Neural crest cell (in vitro differentiated cells): ENCODE results near the gene OTOG. TPM values are rescaled to one million over a fixed set of nuclear protein-coding genes. Genes with fewer than 3 reads are reported as not detected.

Experiments
- DNase-seq: peaks from one replicate; pipeline ENCODE4 v3.0.0; 2021; ENCODE audit warnings: low read depth, mixed read lengths, low spot score
- H3K27ac Mint-ChIP-seq: one replicate; pipeline ENCODE4 v1.8.0; 2021; ENCODE audit warnings: mild to moderate bottlenecking, mixed read lengths; ENCODE audit not compliant: unreplicated experiment
- H3K27me3 Mint-ChIP-seq: 2 replicates; pipeline ENCODE4 v1.8.0; 2021; ENCODE audit warnings: low read depth, mild to moderate bottlenecking, mixed read lengths
- H3K36me3 Mint-ChIP-seq: 2 replicates; pipeline ENCODE4 v1.8.0; 2021; ENCODE audit warnings: low read depth, mild to moderate bottlenecking, mixed read lengths
- H3K4me1 Mint-ChIP-seq: 2 replicates; pipeline ENCODE4 v1.8.0; 2021; ENCODE audit warnings: mixed read lengths
- H3K4me3 Mint-ChIP-seq: one replicate; pipeline ENCODE4 v1.8.0; 2021; ENCODE audit warnings: mild to moderate bottlenecking, mixed read lengths
- H3K9me3 Mint-ChIP-seq: 2 replicates; pipeline ENCODE4 v1.8.0; 2021; ENCODE audit warnings: mixed read lengths
- total RNA-seq: library from RNA; stranded (reverse); gene quantifications from 2 replicates; pipeline ENCODE4 v1.2.1, GENCODE V29; 2021
- TF ChIP-seq, protein P1 (sequence below): fragments of 200-600 bp; sonication (generic); conservative IDR thresholded peaks from 2 replicates; pipeline ENCODE4 v1.5.0; 2021; ENCODE audit warnings: antibody characterized with exemption, mild to moderate bottlenecking

OTOG gene
- total RNA-seq, 1 donor from 2014 or later = not detected

DNA sequence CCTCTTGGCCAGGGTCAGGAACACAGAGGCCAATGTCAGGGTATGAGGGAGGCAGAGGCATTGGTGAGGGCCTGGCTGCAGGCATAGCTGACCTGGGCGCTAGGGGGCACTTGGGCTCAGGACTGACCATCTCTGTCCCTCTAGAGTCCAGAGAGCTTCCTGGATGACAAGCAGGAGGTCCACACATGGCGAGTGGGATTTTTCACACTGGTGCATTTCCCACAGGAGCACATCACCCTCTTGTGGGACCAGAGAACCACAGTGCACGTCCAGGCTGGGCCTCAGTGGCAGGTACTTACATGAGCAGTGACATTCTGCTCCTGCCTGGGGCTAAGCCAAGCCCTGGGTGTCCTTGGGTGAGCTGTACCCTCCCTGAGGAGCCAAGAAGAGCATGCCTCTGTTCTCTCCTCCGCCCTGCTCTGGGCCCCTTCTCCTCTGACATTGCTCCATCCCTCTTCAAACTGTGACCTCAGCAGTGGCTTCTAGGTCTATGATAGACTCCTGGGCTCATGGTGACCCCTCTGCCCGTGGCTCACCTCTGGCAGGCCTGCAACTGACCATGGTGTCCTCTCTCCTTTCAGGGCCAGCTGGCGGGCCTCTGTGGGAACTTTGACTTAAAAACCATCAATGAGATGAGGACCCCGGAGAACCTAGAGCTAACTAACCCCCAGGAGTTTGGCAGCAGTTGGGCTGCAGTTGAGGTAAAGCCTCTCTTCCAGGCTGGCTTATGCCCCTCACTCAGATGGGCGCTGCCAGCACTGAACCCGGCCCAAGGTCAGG lies 46.6 kb downstream of the OTOG start:
- peaks cover 44% of the 10 kb centered on the region for H3K27me3 Mint-ChIP-seq
- TF ChIP-seq, protein P1, sequence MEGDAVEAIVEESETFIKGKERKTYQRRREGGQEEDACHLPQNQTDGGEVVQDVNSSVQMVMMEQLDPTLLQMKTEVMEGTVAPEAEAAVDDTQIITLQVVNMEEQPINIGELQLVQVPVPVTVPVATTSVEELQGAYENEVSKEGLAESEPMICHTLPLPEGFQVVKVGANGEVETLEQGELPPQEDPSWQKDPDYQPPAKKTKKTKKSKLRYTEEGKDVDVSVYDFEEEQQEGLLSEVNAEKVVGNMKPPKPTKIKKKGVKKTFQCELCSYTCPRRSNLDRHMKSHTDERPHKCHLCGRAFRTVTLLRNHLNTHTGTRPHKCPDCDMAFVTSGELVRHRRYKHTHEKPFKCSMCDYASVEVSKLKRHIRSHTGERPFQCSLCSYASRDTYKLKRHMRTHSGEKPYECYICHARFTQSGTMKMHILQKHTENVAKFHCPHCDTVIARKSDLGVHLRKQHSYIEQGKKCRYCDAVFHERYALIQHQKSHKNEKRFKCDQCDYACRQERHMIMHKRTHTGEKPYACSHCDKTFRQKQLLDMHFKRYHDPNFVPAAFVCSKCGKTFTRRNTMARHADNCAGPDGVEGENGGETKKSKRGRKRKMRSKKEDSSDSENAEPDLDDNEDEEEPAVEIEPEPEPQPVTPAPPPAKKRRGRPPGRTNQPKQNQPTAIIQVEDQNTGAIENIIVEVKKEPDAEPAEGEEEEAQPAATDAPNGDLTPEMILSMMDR = no peak
- H3K4me1 Mint-ChIP-seq = no peaks in the 10 kb centered on the region
- no peaks in the 10 kb centered on the region for H3K36me3 Mint-ChIP-seq
- H3K4me3 Mint-ChIP-seq = no peak overlapping the region
- DNase-seq = no peak
- H3K27ac Mint-ChIP-seq = no peak overlapping the region
- no peaks in the 10 kb centered on the region for H3K9me3 Mint-ChIP-seq

DNA sequence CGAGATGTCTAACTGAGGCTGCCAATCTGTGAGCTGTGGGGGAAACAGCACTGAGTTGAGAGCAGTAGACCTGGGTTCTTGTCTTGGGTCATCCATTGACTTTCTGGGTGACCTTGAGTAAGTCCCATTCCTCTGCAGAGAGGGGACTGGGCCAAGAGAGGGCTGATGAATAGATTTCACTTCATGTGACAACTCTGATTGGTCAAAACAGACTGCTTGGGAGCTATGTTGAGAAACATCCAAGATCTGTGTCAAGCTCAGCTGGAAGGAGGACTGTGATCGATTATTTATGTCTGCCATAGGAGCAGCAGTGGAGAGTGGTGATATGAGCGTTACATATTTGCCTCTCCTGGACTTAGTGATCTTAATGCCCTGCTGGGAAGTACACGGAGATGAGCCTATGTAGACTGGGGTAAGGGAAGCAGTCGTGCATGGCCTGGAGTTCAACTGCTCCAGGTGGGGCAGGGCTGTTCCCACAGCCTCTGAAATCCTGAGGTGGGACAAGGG lies 47.7 kb downstream of the OTOG start:
- Mint-ChIP-seq H3K4me3 (no peak overlapping the region), H3K9me3 (no peaks in the 10 kb centered on the region), H3K4me1 (no peaks in the 10 kb centered on the region), H3K27ac (no peak overlapping the region), H3K36me3 (no peaks in the 10 kb centered on the region), H3K27me3 (peaks cover 53% of the 10 kb centered on the region)
- TF ChIP-seq, protein P1 = no peak
- DNase-seq = no peak

DNA sequence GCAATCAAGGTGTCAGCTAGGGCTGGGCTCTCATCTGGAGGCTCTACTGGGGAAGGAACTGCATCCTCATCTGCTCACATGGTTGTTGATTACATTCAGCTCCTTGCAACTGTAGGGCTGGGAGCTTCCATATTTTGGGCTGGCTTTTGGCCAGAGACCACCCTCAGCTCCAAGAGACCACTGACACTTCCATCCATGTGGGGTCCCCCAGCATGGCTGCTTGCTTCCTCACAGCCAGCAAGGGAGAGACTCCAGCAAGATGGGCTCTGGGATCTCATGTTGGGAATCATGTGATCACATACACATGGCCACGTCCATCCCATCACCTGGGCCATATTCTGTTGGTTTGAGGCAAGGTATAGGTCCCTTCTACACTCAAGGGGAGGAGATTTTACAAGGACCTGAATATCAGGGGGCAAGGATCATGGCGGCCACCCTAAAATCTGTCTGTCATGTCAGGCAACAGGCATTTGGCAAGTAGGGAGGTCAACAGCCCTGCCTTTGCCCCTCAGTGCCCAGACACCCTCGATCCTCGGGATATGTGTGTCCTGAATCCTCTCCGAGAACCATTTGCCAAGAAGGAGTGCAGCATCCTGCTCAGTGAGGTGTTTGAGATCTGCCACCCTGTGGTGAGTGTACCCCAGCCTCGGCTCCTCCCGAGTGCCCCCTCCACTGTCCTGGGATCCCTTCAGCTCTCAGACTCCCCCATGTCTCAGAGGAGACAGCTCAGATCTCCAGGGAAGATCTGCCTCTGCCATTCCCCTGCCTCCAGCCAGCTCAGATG lies 48.7 kb downstream of the OTOG start:
- TF ChIP-seq, protein P1 = no peak
- no peak for DNase-seq
- peaks cover 53% of the 10 kb centered on the region for H3K27me3 Mint-ChIP-seq
- no peaks in the 10 kb centered on the region for H3K36me3 Mint-ChIP-seq
- H3K4me3 Mint-ChIP-seq = no peak overlapping the region
- H3K9me3 Mint-ChIP-seq = no peaks in the 10 kb centered on the region
- no peak overlapping the region for H3K27ac Mint-ChIP-seq
- no peaks in the 10 kb centered on the region for H3K4me1 Mint-ChIP-seq

DNA sequence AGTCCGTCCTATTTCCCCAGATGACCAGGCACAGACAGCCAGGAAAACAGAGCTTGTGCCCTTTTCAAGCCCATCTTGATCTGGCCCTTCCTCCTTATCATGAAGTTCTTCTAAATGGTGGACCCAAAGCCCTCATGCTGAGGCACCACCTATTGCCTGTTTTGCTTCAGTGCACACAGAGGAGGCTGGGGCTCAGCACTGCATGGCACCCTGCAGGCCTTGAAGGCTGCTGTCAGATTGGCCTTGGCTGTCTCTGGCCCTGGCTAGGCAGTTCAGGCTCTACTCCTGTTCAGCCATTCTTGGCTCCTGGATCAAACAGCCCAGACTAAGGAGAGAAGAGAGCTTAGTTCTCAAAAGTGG lies 49.2 kb downstream of the OTOG start:
- Mint-ChIP-seq H3K9me3 (no peaks in the 10 kb centered on the region), H3K4me3 (no peak overlapping the region), H3K36me3 (no peaks in the 10 kb centered on the region), H3K27ac (no peak overlapping the region), H3K27me3 (peaks cover 55% of the 10 kb centered on the region), H3K4me1 (peaks cover 4% of the 10 kb centered on the region)
- TF ChIP-seq, protein P1 = no peak
- no peak for DNase-seq

DNA sequence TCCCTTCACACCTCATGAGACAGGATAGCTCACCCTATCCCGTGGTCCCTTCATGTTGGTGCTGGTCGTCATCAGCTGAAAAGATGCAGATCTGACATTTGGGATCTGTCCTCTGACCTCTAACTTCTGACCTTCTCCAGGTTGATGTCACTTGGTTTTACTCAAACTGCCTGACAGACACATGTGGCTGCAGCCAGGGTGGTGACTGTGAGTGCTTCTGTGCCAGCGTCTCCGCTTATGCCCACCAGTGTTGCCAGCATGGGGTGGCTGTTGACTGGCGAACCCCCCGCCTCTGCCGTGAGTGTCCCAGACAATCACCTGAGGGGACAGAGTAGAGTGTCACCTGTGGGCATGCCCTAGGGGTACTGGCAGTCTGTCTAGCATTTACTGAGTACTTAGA lies 49.7 kb downstream of the OTOG start:
- no peak for DNase-seq
- Mint-ChIP-seq H3K27ac (no peak overlapping the region), H3K9me3 (no peaks in the 10 kb centered on the region), H3K27me3 (peaks cover 52% of the 10 kb centered on the region), H3K4me1 (peaks cover 4% of the 10 kb centered on the region), H3K4me3 (no peak overlapping the region), H3K36me3 (no peaks in the 10 kb centered on the region)
- TF ChIP-seq, protein P1 = no peak
